H1 (cell line): ENCODE results near the gene ANKRD65. TPM values are rescaled to one million over a fixed set of nuclear protein-coding genes. Genes with fewer than 3 reads are reported as not detected.

Source experiments
- CTCF ChIA-PET: fragments of 300-600 bp; sonication (Branson Sonifier 250); formaldehyde crosslinking; loops from one replicate; lab custom pipeline; 2021; ENCODE audit not compliant: partially characterized antibody; lab: Charles Lee
- POLR2A ChIA-PET: fragments of 300-600 bp; sonication (Branson Sonifier 250); formaldehyde crosslinking; loops from one replicate; lab custom pipeline; 2021; ENCODE audit warnings: inconsistent platforms; ENCODE audit not compliant: partially characterized antibody; lab: Charles Lee
- DNase-seq, 2 experiments: peaks; one replicate each; pipeline versions ENCODE4 v3.0.0 to v3.0.0-alpha.2; 2010 to 2022; ENCODE audit warnings: low spot score in 2 of 2, low read depth in 1 of 2, mixed read lengths in 1 of 2
- FAIRE-seq: peaks from 2 replicates; lab custom pipeline; 2011; peaks lifted over from hg19 to GRCh38; lab: Jason Lieb, UNC
- H2AFZ ChIP-seq: 2 replicates; pipeline ENCODE4 v1.8.1; 2012; ENCODE audit warnings: low read length, inconsistent platforms
- H2AK5ac ChIP-seq: 2 replicates; pipeline ENCODE4 v1.6.1; 2013; ENCODE audit warnings: low read depth, low read length
- H2BK120ac ChIP-seq: replicated peaks from 2 replicates; pipeline ENCODE3; 2013; ENCODE audit warnings: low read depth, low read length, inconsistent platforms
- H2BK12ac ChIP-seq: 2 replicates; pipeline ENCODE4 v1.6.1; 2013; ENCODE audit warnings: low read depth, low read length
- H2BK15ac ChIP-seq: 2 replicates; pipeline ENCODE4 v1.6.1; 2013; ENCODE audit warnings: low read length
- H2BK20ac ChIP-seq: 2 replicates; pipeline ENCODE4 v1.6.1; 2013; ENCODE audit warnings: low read length
- H2BK5ac ChIP-seq: 2 replicates; pipeline ENCODE4 v1.6.1; 2013; ENCODE audit warnings: low read depth, low read length
- H3K14ac ChIP-seq: 2 replicates; pipeline ENCODE4 v1.6.1; 2013; ENCODE audit warnings: inconsistent platforms; ENCODE audit not compliant: insufficient read length
- H3K18ac ChIP-seq: 2 replicates; pipeline ENCODE4 v1.6.1; 2013; ENCODE audit warnings: low read length; ENCODE audit errors: extremely low read depth
- H3K23ac ChIP-seq: 2 replicates; pipeline ENCODE4 v1.6.1; 2013; ENCODE audit warnings: inconsistent platforms; ENCODE audit not compliant: insufficient read length
- H3K23me2 ChIP-seq: 2 replicates; pipeline ENCODE4 v1.6.1; 2013; ENCODE audit warnings: low read depth, low read length
- H3K27ac ChIP-seq: 2 replicates; pipeline ENCODE4 v1.6.1; 2011; ENCODE audit warnings: low read depth, low read length, inconsistent platforms
- H3K27me3 ChIP-seq, 4 experiments: replicated peaks in 1 of 4; 1 replicate in 1 of 4; 2 replicates in 3 of 4; pipeline versions ENCODE4 v1.6.1 to v1.8.1; 2011 to 2013; ENCODE audit warnings: low read length in 3 of 4, mild to moderate bottlenecking in 3 of 4, inconsistent platforms in 2 of 4, mixed read lengths in 2 of 4, moderate library complexity in 1 of 4; ENCODE audit not compliant: control insufficient read depth in 3 of 4, insufficient read depth in 3 of 4; ENCODE audit errors: extremely low read depth in 1 of 4
- H3K36me3 ChIP-seq, 4 experiments: 2 replicates each; pipeline versions ENCODE4 v1.6.1 to v1.8.1; 2011 to 2013; ENCODE audit warnings: mild to moderate bottlenecking in 4 of 4, low read length in 3 of 4, moderate library complexity in 2 of 4, control low read depth in 1 of 4, inconsistent platforms in 1 of 4; ENCODE audit not compliant: insufficient read depth in 4 of 4, control insufficient read depth in 2 of 4
- H3K4ac ChIP-seq: replicated peaks from 2 replicates; pipeline ENCODE3; 2013; ENCODE audit warnings: low read length, low read depth, mixed read lengths, inconsistent platforms; ENCODE audit not compliant: insufficient read length
- H3K4me1 ChIP-seq, 4 experiments: replicated peaks in 1 of 4; 1 replicate in 1 of 4; 2 replicates in 3 of 4; pipeline versions ENCODE4 v1.6.1 to v1.8.1; 2011 to 2013; ENCODE audit warnings: low read length in 3 of 4, inconsistent platforms in 2 of 4, mixed read lengths in 1 of 4; ENCODE audit not compliant: insufficient read depth in 4 of 4, control insufficient read depth in 3 of 4
- H3K4me2 ChIP-seq, 2 experiments: 2 replicates each; pipeline versions ENCODE4 v1.6.1 to v1.8.1; 2011 to 2013; ENCODE audit warnings: low read depth in 2 of 2, low read length in 2 of 2, control low read depth in 1 of 2, inconsistent platforms in 1 of 2, mild to moderate bottlenecking in 1 of 2; ENCODE audit not compliant: insufficient read depth in 1 of 2
- H3K4me3 ChIP-seq, 4 experiments: fragments of 200-600, 300-600 bp in 1 of 4; sonication (generic), shearing (Covaris generic), sonication (Bioruptor Twin) in 1 of 4; 2 replicates each; pipeline versions ENCODE4 v1.5.1 to v1.8.1; 2011 to 2016; ENCODE audit warnings: low read length in 4 of 4, low read depth in 3 of 4, control low read depth in 2 of 4, inconsistent platforms in 2 of 4, mild to moderate bottlenecking in 2 of 4, mixed read lengths in 1 of 4, moderate library complexity in 1 of 4; ENCODE audit not compliant: insufficient read depth in 2 of 4; ENCODE audit errors: extremely low read depth in 1 of 4
- H3K56ac ChIP-seq: replicated peaks from 2 replicates; pipeline ENCODE3; 2013; ENCODE audit warnings: low read depth, mild to moderate bottlenecking, mixed read lengths, low read length, inconsistent platforms; ENCODE audit not compliant: insufficient read length
- H3K79me1 ChIP-seq: 2 replicates; pipeline ENCODE4 v1.6.1; 2013; ENCODE audit warnings: low read depth, low read length, control low read depth
- H3K79me2 ChIP-seq, 2 experiments: 2 replicates each; pipeline versions ENCODE4 v1.6.1 to v1.8.1; 2012 to 2013; ENCODE audit warnings: low read length in 2 of 2, mild to moderate bottlenecking in 2 of 2, inconsistent platforms in 1 of 2; ENCODE audit not compliant: insufficient read depth in 2 of 2, control insufficient read depth in 1 of 2
- H3K9ac ChIP-seq, 4 experiments: replicated peaks in 1 of 4; 1 replicate in 1 of 4; 2 replicates in 3 of 4; pipeline versions ENCODE4 v1.6.1 to v1.8.1; 2011 to 2013; ENCODE audit warnings: low read depth in 3 of 4, low read length in 3 of 4, control low read depth in 2 of 4, mild to moderate bottlenecking in 2 of 4, moderate library complexity in 2 of 4, inconsistent platforms in 1 of 4; ENCODE audit errors: extremely low read depth in 1 of 4
- H3K9me3 ChIP-seq, 2 experiments: 2 replicates each; pipeline versions ENCODE4 v1.6.1 to v1.8.1; 2012 to 2013; ENCODE audit warnings: mild to moderate bottlenecking in 2 of 2, moderate library complexity in 2 of 2, control low read depth in 1 of 2, inconsistent platforms in 1 of 2, low read depth in 1 of 2, low read length in 1 of 2, mixed read lengths in 1 of 2; ENCODE audit not compliant: insufficient read depth in 2 of 2
- H4K20me1 ChIP-seq, 2 experiments: replicated peaks in 1 of 2; 2 replicates each; pipeline versions ENCODE3 to v1.8.1; 2011 to 2013; ENCODE audit warnings: inconsistent platforms in 2 of 2, low read length in 2 of 2, mild to moderate bottlenecking in 1 of 2; ENCODE audit not compliant: insufficient read depth in 2 of 2, control insufficient read depth in 1 of 2
- H4K5ac ChIP-seq: 2 replicates; pipeline ENCODE4 v1.6.1; 2013; ENCODE audit warnings: low read length, low read depth, mixed read lengths, inconsistent platforms; ENCODE audit not compliant: insufficient read length
- H4K8ac ChIP-seq: 2 replicates; pipeline ENCODE4 v1.8.0; 2013; ENCODE audit warnings: mild to moderate bottlenecking, moderate library complexity, low read length, inconsistent platforms; ENCODE audit not compliant: insufficient read depth; ENCODE audit errors: extremely low read depth
- H4K91ac ChIP-seq: replicated peaks from 2 replicates; pipeline ENCODE3; 2013; ENCODE audit warnings: low read length, mixed read lengths, inconsistent platforms; ENCODE audit not compliant: insufficient read length
- POLR2A ChIP-seq, 2 experiments: IDR thresholded peaks; 1 replicate in 1 of 2; 2 replicates in 1 of 2; pipeline ENCODE4 v1.6.1; 2011; ENCODE audit warnings: low read depth in 2 of 2, low read length in 2 of 2, mild to moderate bottlenecking in 2 of 2; ENCODE audit errors: control extremely low read depth in 1 of 2
- RNF2 ChIP-seq: fragments of 200-900, 300-1000 bp; sonication (generic); IDR thresholded peaks from 2 replicates; pipeline ENCODE4 v1.7.1; 2016; ENCODE audit warnings: borderline replicate concordance, low read depth, mild to moderate bottlenecking, antibody characterized with exemption, low read length; ENCODE audit not compliant: poor library complexity, severe bottlenecking; ENCODE audit errors: missing control alignments
- SIRT6 ChIP-seq: IDR thresholded peaks from one replicate; pipeline ENCODE4 v1.7.1; 2012; ENCODE audit warnings: low read length, inconsistent platforms
- SIX5 ChIP-seq: IDR thresholded peaks from 2 replicates; pipeline ENCODE4 v1.6.1; 2011; ENCODE audit warnings: mild to moderate bottlenecking, low read depth, low read length
- TCF12 ChIP-seq: IDR thresholded peaks from 2 replicates; pipeline ENCODE4 v1.6.1; 2011; ENCODE audit warnings: low read depth, mild to moderate bottlenecking, low read length
- YY1 ChIP-seq: IDR thresholded peaks from 2 replicates; pipeline ENCODE4 v1.6.1; 2011; ENCODE audit warnings: low read depth, mild to moderate bottlenecking, low read length
- WGBS, 2 experiments: shearing (Covaris generic) in 1 of 2; methylation state at CpG; one replicate each; pipeline versions ENCODE4 v1.1.6 to v1.1.7; 2013 to 2015; ENCODE audit warnings: low lambda C conversion rate in 2 of 2, mixed read lengths in 2 of 2, inconsistent platforms in 1 of 2, low coverage in 1 of 2, missing lambda C conversion rate in 1 of 2; ENCODE audit not compliant: insufficient replicate concordance in 2 of 2, insufficient coverage in 1 of 2, insufficient read length in 1 of 2; ENCODE audit errors: extremely low coverage in 1 of 2, missing lambda C conversion rate in 1 of 2; 5-methylcytosine and 5-hydroxymethylcytosine counted together
- polyA plus RNA-seq, 7 experiments: library from polyadenylated mRNA; depleted of rRNA in 3 of 7; stranded (reverse) in 5 of 7; unstranded in 2 of 7; fragments of >200 nt in 5 of 7; fragments of 200-250 nt in 2 of 7; gene quantifications; 1 replicate in 5 of 7; 2 replicates in 1 of 7; 4 replicates in 1 of 7; pipeline versions ENCODE4 v1.2.1 to v1.2.3, GENCODE V29; 2011 to 2013; ENCODE audit warnings: missing spikeins in 2 of 7, mixed read lengths in 2 of 7
- total RNA-seq: library from RNA; stranded (reverse); fragmentation: NEBNext Ultra II Directional; extraction: Animal tissue kit (Norgen Biotek cat#: 25700); gene quantifications from 2 replicates; pipeline ENCODE4 v1.2.1, GENCODE V29; 2021

ANKRD65 gene
- total and polyA plus RNA-seq, 2 of the 8 experiments (the other 6 are each of a cell fraction or from before 2014, with no cell fraction given), result 1.8 to 2.0 TPM

- H3K9me3 ChIP-seq, result no peaks in the 10 kb centered on the region
- no peak overlapping the region for H2BK12ac ChIP-seq
- peak overlapping the region; percentile 62 for H4K8ac ChIP-seq
- no peak for DNase-seq
- peaks cover 11 to 25% of the 10 kb centered on the region in 2 experiments for H4K20me1 ChIP-seq
- H3K79me1 ChIP-seq, result peaks cover 15% of the 10 kb centered on the region
- peak overlapping the region; percentile 21 for H2BK120ac ChIP-seq
- ChIA-PET CTCF (interaction anchor here (0.5 to 3.6 kb wide), 16 partner anchors 8 to 373 kb away, joined by 3 to 32 read pairs (median 8); partner anchors contain the start of genes AURKAIP1 and DVL1), POLR2A (interaction anchor here (0.9 to 33.4 kb wide), 16 partner anchors 4 to 175 kb away, joined by 3 to 719 read pairs (median 4); partner anchors contain the start of genes ANKRD65, AURKAIP1, CCNL2 and MRPL20)
- 22% methylated on average over 34 of the region's 34 CpGs; no CpG with 5 or more reads in 1 of the 2 experiments for WGBS, 2 experiments
- peak overlapping the region; percentile 93 to 95 (median 94) for H3K4me3 ChIP-seq
- H2AFZ ChIP-seq, result no peak overlapping the region
- peak overlapping the region; percentile 73 for H2BK5ac ChIP-seq
- H3K23ac ChIP-seq, result no peak overlapping the region
- peak overlapping the region; percentile 91 for H3K56ac ChIP-seq
- peaks cover 0 to 18% (median 13%) of the 10 kb centered on the region in 4 experiments; a peak in 6 of 7 replicates for H3K4me1 ChIP-seq
- peak overlapping the region; percentile 88 to 91 (median 90) for H3K9ac ChIP-seq
- no peak for FAIRE-seq
- H3K4ac ChIP-seq, result peak overlapping the region; percentile 12
- H3K18ac ChIP-seq, result peak overlapping the region; percentile 55
- H4K91ac ChIP-seq, result peak overlapping the region; percentile 90
- no peak overlapping the region for H2BK20ac ChIP-seq
- peaks cover 17% of the 10 kb centered on the region for H3K23me2 ChIP-seq
- peak overlapping the region; percentile 47; the same call in 1 of the 2 replicates for H2AK5ac ChIP-seq
- peak overlapping the region; percentile 76 for H3K27ac ChIP-seq
- no peaks in the 10 kb centered on the region for H3K27me3 ChIP-seq
- H3K4me2 ChIP-seq, result peak overlapping the region; percentile 91 to 100
- peak overlapping the region; percentile 99 for H4K5ac ChIP-seq
- H3K36me3 ChIP-seq, result peaks cover 27 to 62% (median 43%) of the 10 kb centered on the region in 4 experiments
- H3K14ac ChIP-seq, result no peak overlapping the region
- no peak overlapping the region for H2BK15ac ChIP-seq
- peaks cover 6 to 49% of the 10 kb centered on the region in 2 experiments; a peak in 3 of 4 replicates for H3K79me2 ChIP-seq
- no peak for TF ChIP-seq SIX5
- TF ChIP-seq RNF2, result no peak
- no peak for TF ChIP-seq SIRT6
- TF ChIP-seq POLR2A (IDR thresholded peaks at IDR 0.05; ENCODE audit: control extremely low read depth in 1 of 2, low read depth in 2 of 2, low read length in 2 of 2), result peak in 1 of 2 experiments; percentile 75; a peak in 2 of 3 replicates
- TF ChIP-seq YY1, result no peak
- no peak for TF ChIP-seq TCF12
Observed at GRCh38 chr1:1399872-1400575, 21.1 kb downstream of the ANKRD65 start.
